A673 (cell line): ENCODE results near the gene SGSM1. TPM values are rescaled to one million over a fixed set of nuclear protein-coding genes. Genes with fewer than 3 reads are reported as not detected.

ENCODE experiments used
- BruUV-seq: library from RNA; stranded (reverse); fragments of 400-500 nt; replicated peaks from 2 replicates; lab custom pipeline; 2021; lab: Mats Ljungman, UMichigan
- CTCF ChIA-PET: fragments of 300-600 bp; sonication (Branson Sonifier 250); formaldehyde crosslinking; loops from one replicate; lab custom pipeline; 2022; ENCODE audit warnings: antibody characterized with exemption; lab: Charles Lee
- POLR2A ChIA-PET: fragments of 300-600 bp; sonication (Branson Sonifier 250); formaldehyde crosslinking; loops from one replicate; lab custom pipeline; 2022; ENCODE audit warnings: antibody characterized with exemption; ENCODE audit not compliant: low non-redundant PET; lab: Charles Lee
- DNase-seq: peaks from one replicate; pipeline ENCODE4 v3.0.0-alpha.2; 2015; ENCODE audit warnings: low spot score
- H3K27ac ChIP-seq: fragments of 200-600 bp; sonication (generic); 2 replicates; pipeline ENCODE4 v1.5.1; 2016; ENCODE audit warnings: mixed run types, low read depth, mild to moderate bottlenecking, mixed read lengths, antibody characterized with exemption, low read length; ENCODE audit not compliant: poor library complexity, severe bottlenecking
- H3K27me3 ChIP-seq: fragments of 200-600 bp; sonication (generic); replicated peaks from 2 replicates; pipeline ENCODE4 v1.6.1; 2017; ENCODE audit warnings: mixed run types, low read depth, mild to moderate bottlenecking, mixed read lengths, antibody characterized with exemption, low read length; ENCODE audit not compliant: insufficient read depth, poor library complexity
- H3K36me3 ChIP-seq: fragments of 200-600 bp; sonication (generic); 2 replicates; pipeline ENCODE4 v1.6.1; 2016; ENCODE audit warnings: mixed run types, mild to moderate bottlenecking, mixed read lengths, antibody characterized with exemption, low read length; ENCODE audit not compliant: insufficient read depth, poor library complexity, severe bottlenecking
- H3K4me1 ChIP-seq: fragments of 200-600 bp; sonication (generic); 2 replicates; pipeline ENCODE4 v1.6.1; 2017; ENCODE audit warnings: mixed run types, mild to moderate bottlenecking, mixed read lengths, antibody characterized with exemption, low read length; ENCODE audit not compliant: insufficient read depth, poor library complexity, severe bottlenecking
- H3K4me3 ChIP-seq: fragments of 200-600 bp; sonication (generic); 2 replicates; pipeline ENCODE4 v1.5.1; 2016; ENCODE audit warnings: low read depth, mixed run types, mild to moderate bottlenecking, mixed read lengths, low read length; ENCODE audit not compliant: poor library complexity, severe bottlenecking
- H3K9me3 ChIP-seq: fragments of 200-600 bp; sonication (generic); 2 replicates; pipeline ENCODE4 v1.6.1; 2016; ENCODE audit warnings: mixed run types, low read depth, mild to moderate bottlenecking, mixed read lengths, antibody characterized with exemption, low read length; ENCODE audit not compliant: poor library complexity, severe bottlenecking
- EZH2 ChIP-seq: fragments of 200-600 bp; sonication (generic); IDR thresholded peaks from 2 replicates; pipeline ENCODE4 v1.6.1; 2017; ENCODE audit warnings: borderline replicate concordance, low read depth, mild to moderate bottlenecking, mixed read lengths, antibody characterized with exemption, low read length; ENCODE audit not compliant: poor library complexity, severe bottlenecking
- intact Hi-C: fragments of 100-400 bp; cut with micrococcal nuclease; formaldehyde crosslinking; loops from one replicate; pipeline ENCODE4 v1.10.0; 2022; ENCODE audit not compliant: unreplicated experiment
- total RNA-seq: library from RNA; stranded (reverse); gene quantifications from 2 replicates; pipeline ENCODE4 v1.2.3, GENCODE V29; 2021
- TF ChIP-seq, protein P1 (sequence below): fragments of 300-800, 200-600 bp; sonication (generic); conservative IDR thresholded peaks from 2 replicates; pipeline ENCODE4 v1.5.1; 2017; ENCODE audit warnings: low read depth, mild to moderate bottlenecking, antibody characterized with exemption, low read length, moderate library complexity, mixed read lengths

Gene SGSM1
- total RNA-seq, 1 experiment from 2014 or later = not detected

DNA sequence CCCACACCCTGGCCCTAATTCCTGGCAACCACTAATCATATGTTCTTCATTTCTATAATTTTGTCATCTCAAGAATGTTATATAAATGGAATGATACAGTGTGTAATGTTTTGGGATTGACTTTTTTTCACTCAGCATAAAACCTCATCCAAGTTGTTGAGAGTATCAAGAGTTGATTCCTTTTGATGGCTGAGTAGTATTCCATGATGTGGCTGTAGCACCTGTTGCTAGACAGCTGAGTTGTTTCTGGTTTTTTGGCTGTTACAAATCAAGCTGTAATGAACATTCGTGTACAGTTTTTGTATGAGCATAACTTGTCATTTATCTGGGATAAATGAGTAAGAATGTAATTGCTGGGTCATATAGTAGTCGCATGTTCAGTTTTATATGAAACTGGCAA is 81.2 kb downstream of the SGSM1 start:
- no peaks in the 10 kb centered on the region for H3K27me3 ChIP-seq
- BruUV-seq = no TSS peak
- H3K9me3 ChIP-seq = no peaks in the 10 kb centered on the region
- ChIA-PET POLR2A (no interaction called here), CTCF (no interaction called here)
- no peak for DNase-seq
- H3K27ac ChIP-seq = no peak overlapping the region
- H3K36me3 ChIP-seq = no peaks in the 10 kb centered on the region
- H3K4me1 ChIP-seq = no peaks in the 10 kb centered on the region
- no peak for TF ChIP-seq EZH2
- TF ChIP-seq, protein P1, sequence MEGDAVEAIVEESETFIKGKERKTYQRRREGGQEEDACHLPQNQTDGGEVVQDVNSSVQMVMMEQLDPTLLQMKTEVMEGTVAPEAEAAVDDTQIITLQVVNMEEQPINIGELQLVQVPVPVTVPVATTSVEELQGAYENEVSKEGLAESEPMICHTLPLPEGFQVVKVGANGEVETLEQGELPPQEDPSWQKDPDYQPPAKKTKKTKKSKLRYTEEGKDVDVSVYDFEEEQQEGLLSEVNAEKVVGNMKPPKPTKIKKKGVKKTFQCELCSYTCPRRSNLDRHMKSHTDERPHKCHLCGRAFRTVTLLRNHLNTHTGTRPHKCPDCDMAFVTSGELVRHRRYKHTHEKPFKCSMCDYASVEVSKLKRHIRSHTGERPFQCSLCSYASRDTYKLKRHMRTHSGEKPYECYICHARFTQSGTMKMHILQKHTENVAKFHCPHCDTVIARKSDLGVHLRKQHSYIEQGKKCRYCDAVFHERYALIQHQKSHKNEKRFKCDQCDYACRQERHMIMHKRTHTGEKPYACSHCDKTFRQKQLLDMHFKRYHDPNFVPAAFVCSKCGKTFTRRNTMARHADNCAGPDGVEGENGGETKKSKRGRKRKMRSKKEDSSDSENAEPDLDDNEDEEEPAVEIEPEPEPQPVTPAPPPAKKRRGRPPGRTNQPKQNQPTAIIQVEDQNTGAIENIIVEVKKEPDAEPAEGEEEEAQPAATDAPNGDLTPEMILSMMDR = no peak
- no peak overlapping the region for H3K4me3 ChIP-seq
- intact Hi-C loops = no loop called here

DNA sequence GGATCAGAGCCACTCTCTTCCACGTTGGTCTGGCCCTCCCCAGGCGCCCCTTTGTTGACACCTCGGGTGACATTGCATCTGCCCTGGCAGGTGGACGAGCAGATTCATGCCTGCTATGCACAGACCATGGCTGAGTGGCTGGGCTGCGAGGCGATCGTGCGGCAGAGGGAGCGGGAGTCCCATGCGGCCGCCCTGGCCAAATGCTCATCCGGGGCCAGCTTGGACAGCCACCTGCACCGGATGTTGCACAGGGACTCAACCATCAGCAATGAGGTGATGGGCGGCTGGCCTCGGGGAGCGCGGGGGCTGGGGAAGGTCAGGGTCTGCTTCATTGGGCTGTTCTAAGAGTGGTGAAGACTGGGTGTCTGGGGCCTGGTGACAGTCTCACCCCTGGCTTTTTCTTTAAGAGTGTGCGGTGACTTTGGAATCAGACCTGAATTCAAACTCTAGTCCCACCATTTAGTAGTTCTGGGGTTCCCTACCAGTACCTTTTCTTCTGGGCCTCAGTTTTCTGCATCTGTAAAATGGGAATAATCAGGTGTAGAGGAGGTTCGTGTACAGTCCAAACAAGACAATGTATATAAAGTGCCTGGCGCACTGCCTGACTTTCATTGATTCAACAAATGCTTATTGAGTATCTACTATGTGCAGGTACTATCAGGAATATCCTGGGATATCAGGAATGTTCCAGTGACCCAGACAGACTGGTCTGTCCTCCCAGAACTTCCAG is 87.5 kb downstream of the SGSM1 start:
- Histone ChIP-seq H3K9me3 (no peaks in the 10 kb centered on the region), H3K27ac (no peak overlapping the region), H3K4me1 (no peaks in the 10 kb centered on the region), H3K27me3 (no peaks in the 10 kb centered on the region), H3K4me3 (no peak overlapping the region), H3K36me3 (no peaks in the 10 kb centered on the region)
- TF ChIP-seq EZH2 = no peak
- TF ChIP-seq, protein P1 = no peak
- POLR2A ChIA-PET = no interaction called here
- BruUV-seq = no TSS peak
- intact Hi-C loops = no loop called here
- CTCF ChIA-PET = no interaction called here
- no peak for DNase-seq

DNA sequence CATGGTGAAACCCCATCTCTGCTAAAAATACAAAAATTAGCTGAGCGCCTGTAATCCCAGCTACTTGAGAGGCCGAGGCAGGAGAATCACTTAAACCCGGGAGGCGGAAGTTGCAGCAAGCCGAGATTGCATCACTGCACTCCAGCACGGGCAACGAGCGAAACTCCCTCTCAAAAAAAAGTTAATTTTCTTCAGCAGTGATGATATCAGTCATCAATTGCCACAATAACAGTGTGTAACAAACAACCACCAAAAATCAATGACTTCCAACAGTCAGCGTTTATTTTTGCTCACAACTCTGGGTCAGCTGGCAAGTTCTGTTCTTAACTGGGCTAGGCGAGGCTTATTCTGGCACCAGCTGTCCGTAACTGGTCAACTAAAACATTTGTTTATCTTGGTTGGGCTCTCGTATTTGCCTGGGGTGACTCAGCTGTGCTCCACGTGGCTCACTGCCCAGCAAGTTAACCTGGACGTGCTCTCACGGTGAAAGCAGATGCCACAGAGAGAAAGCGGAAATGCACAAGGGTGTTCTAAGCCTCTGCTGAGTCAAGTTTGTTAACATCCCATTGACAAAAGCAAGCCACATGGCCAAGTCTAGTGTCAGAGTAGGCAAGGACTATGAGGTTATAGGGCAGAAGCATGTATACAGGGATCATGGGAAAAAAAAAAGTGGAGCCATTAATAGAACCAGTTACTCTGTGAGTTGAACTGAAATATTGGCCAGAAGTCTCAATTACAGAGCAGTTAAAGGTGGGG is 88.4 kb downstream of the SGSM1 start:
- intact Hi-C loops = no loop called here
- H3K9me3 ChIP-seq = no peaks in the 10 kb centered on the region
- no TSS peak for BruUV-seq
- CTCF ChIA-PET = no interaction called here
- H3K4me3 ChIP-seq = no peak overlapping the region
- H3K4me1 ChIP-seq = no peaks in the 10 kb centered on the region
- POLR2A ChIA-PET = no interaction called here
- TF ChIP-seq, protein P1 = no peak
- TF ChIP-seq EZH2 = no peak
- no peaks in the 10 kb centered on the region for H3K27me3 ChIP-seq
- H3K27ac ChIP-seq = no peak overlapping the region
- DNase-seq = no peak
- H3K36me3 ChIP-seq = no peaks in the 10 kb centered on the region
